Common myeloid progenitor, CD34-positive (primary cell): ENCODE measurements around the gene TPPP.

Experiments used
- CTCF ChIA-PET: fragments of 350-600 bp; sonication (Branson Sonifier 250); formaldehyde crosslinking; loops from one replicate; lab custom pipeline; 2021; ENCODE audit warnings: antibody characterized with exemption; lab: Charles Lee
- POLR2A ChIA-PET: fragments of 350-600 bp; sonication (Branson Sonifier 250); formaldehyde crosslinking; loops from one replicate; lab custom pipeline; 2021; ENCODE audit warnings: antibody characterized with exemption; lab: Charles Lee
- DNase-seq, 3 donors: peaks; one replicate each; pipeline versions ENCODE4 v3.0.0 to v3.0.0-alpha.2; 2013
- H3K27ac ChIP-seq, 2 experiments: 1 replicate in 1 of 2; 2 replicates in 1 of 2; pipeline ENCODE4 v1.7.0; 2013; ENCODE audit warnings: inconsistent platforms in 2 of 2, low read length in 2 of 2, mild to moderate bottlenecking in 2 of 2, low read depth in 1 of 2, moderate library complexity in 1 of 2; ENCODE audit not compliant: severe bottlenecking in 2 of 2, insufficient read depth in 1 of 2, poor library complexity in 1 of 2
- H3K27me3 ChIP-seq, 5 experiments: replicated peaks in 2 of 5; 1 replicate in 3 of 5; 2 replicates in 2 of 5; pipeline versions ENCODE4 v1.6.1 to v1.7.0; 2013; ENCODE audit warnings: low read length in 4 of 5, mild to moderate bottlenecking in 2 of 5, moderate library complexity in 2 of 5, inconsistent platforms in 1 of 5; ENCODE audit not compliant: insufficient read depth in 5 of 5, control insufficient read depth in 4 of 5
- H3K36me3 ChIP-seq, 4 experiments: 1 replicate in 2 of 4; 2 replicates in 2 of 4; pipeline versions ENCODE4 v1.6.1 to v1.7.0; 2013; ENCODE audit warnings: low read length in 3 of 4, control low read depth in 1 of 4, mild to moderate bottlenecking in 1 of 4; ENCODE audit not compliant: control insufficient read depth in 4 of 4, insufficient read depth in 4 of 4
- H3K4me1 ChIP-seq, 4 experiments: 1 replicate in 3 of 4; 2 replicates in 1 of 4; pipeline versions ENCODE4 v1.6.1 to v1.7.1; 2013; ENCODE audit warnings: low read length in 3 of 4, mild to moderate bottlenecking in 3 of 4, control low read depth in 1 of 4, inconsistent platforms in 1 of 4, moderate library complexity in 1 of 4; ENCODE audit not compliant: control insufficient read depth in 4 of 4, insufficient read depth in 4 of 4; ENCODE audit errors: control extremely low read depth in 1 of 4
- H3K4me3 ChIP-seq, 7 experiments: 1 replicate in 4 of 7; 2 replicates in 3 of 7; pipeline versions ENCODE4 v1.5.1 to v1.7.0; 2013; ENCODE audit warnings: mild to moderate bottlenecking in 7 of 7, low read length in 6 of 7, moderate library complexity in 6 of 7, inconsistent platforms in 2 of 7, low read depth in 2 of 7, control low read depth in 1 of 7; ENCODE audit not compliant: insufficient read depth in 4 of 7, control insufficient read depth in 1 of 7; ENCODE audit errors: extremely low read depth in 1 of 7
- H3K9me3 ChIP-seq, 5 experiments: 1 replicate in 4 of 5; 2 replicates in 1 of 5; pipeline versions ENCODE4 v1.6.1 to v1.7.1; 2013; ENCODE audit warnings: low read length in 4 of 5, mild to moderate bottlenecking in 2 of 5, inconsistent platforms in 1 of 5, low read depth in 1 of 5, moderate library complexity in 1 of 5; ENCODE audit not compliant: control insufficient read depth in 4 of 5, insufficient read depth in 2 of 5; ENCODE audit errors: control extremely low read depth in 1 of 5
- WGBS: methylation state at CpG from one replicate; pipeline ENCODE4 v1.1.5; 2013; ENCODE audit not compliant: insufficient coverage; 5-methylcytosine and 5-hydroxymethylcytosine counted together

The TPPP gene

GRCh38 chr5:672329-673160, 20.6 kb downstream of the TPPP start:
- Histone ChIP-seq H3K27ac (peak overlapping the region; percentile 71 to 88), H3K4me3 (peak overlapping the region in 3 of 7 experiments; percentile 24 to 37 (median 34)), H3K36me3 (peaks cover 0 to 5% (median 0%) of the 10 kb centered on the region in 4 experiments), H3K9me3 (no peaks in the 10 kb centered on the region), H3K27me3 (peaks cover 0 to 61% (median 5%) of the 10 kb centered on the region in 5 experiments), H3K4me1 (peaks cover 0 to 32% (median 24%) of the 10 kb centered on the region in 4 experiments)
- POLR2A ChIA-PET, result interaction anchor here (1.3 to 1.4 kb wide), 2 partner anchors 86 to 220 kb away, joined by 3 to 6 read pairs; partner anchors contain the start of genes BRD9 and TRIP13
- WGBS, result 20% methylated on average over 19 of the region's 27 CpGs
- peak; percentile 97 to 99 (median 99) for DNase-seq
- CTCF ChIA-PET, result interaction anchor here (1.0 to 7.1 kb wide), 6 partner anchors 17 to 232 kb away, joined by 3 to 117 read pairs (median 4); partner anchors contain the start of genes BRD9 and TRIP13

- WGBS, result 41% methylated on average over 25 of the region's 27 CpGs
- H3K36me3 ChIP-seq, result peaks cover 0 to 9% (median 5%) of the 10 kb centered on the region in 4 experiments
- peak overlapping the region in 1 of 7 experiments; percentile 37 for H3K4me3 ChIP-seq
- peak overlapping the region; percentile 70 to 88 for H3K27ac ChIP-seq
- DNase-seq, result peak; percentile 68 to 78 (median 77)
- no peaks in the 10 kb centered on the region for H3K9me3 ChIP-seq
- peaks cover 0 to 53% (median 5%) of the 10 kb centered on the region in 5 experiments for H3K27me3 ChIP-seq
- CTCF ChIA-PET, result interaction anchor here (0.6 to 7.1 kb wide), 7 partner anchors 17 to 252 kb away, joined by 3 to 117 read pairs (median 3); partner anchors contain the start of genes BRD9 and TRIP13
- POLR2A ChIA-PET, result interaction anchor here (1.3 to 1.4 kb wide), 2 partner anchors 87 to 221 kb away, joined by 3 to 6 read pairs; partner anchors contain the start of genes BRD9 and TRIP13
- H3K4me1 ChIP-seq, result peaks cover 0 to 32% (median 24%) of the 10 kb centered on the region in 4 experiments
These were observed 21.5 kb downstream of the TPPP start for GRCh38 chr5:671459-672328.

GRCh38 chr5:670396-671270, 22.5 kb downstream of the TPPP start:
- ChIA-PET CTCF (interaction anchor here (0.7 to 7.1 kb wide), 9 partner anchors 14 to 253 kb away, joined by 3 to 117 read pairs (median 4); partner anchors contain the start of genes BRD9 and TRIP13), POLR2A (no interaction called here)
- Histone ChIP-seq H3K36me3 (peaks cover 0 to 14% (median 8%) of the 10 kb centered on the region in 4 experiments), H3K4me3 (no peak overlapping the region), H3K4me1 (peaks cover 0 to 32% (median 24%) of the 10 kb centered on the region in 4 experiments), H3K27ac (no peak overlapping the region), H3K27me3 (peaks cover 0 to 43% (median 3%) of the 10 kb centered on the region in 5 experiments), H3K9me3 (no peaks in the 10 kb centered on the region)
- DNase-seq, result no peak
- WGBS, result 72% methylated on average over 32 of the region's 33 CpGs

- WGBS, result 87% methylated on average over 19 of the region's 22 CpGs
- POLR2A ChIA-PET, result no interaction called here
These were observed 23.2 kb downstream of the TPPP start for GRCh38 chr5:669842-670395.

GRCh38 chr5:669111-669841, 23.9 kb downstream of the TPPP start:
- no peaks in the 10 kb centered on the region for H3K9me3 ChIP-seq
- ChIA-PET POLR2A (no interaction called here), CTCF (interaction anchor here (0.8 to 7.1 kb wide), 7 partner anchors 12 to 241 kb away, joined by 3 to 117 read pairs (median 3); partner anchors contain the start of genes BRD9 and TRIP13)
- DNase-seq, result peak in 1 of 3 donors; percentile 28
- H3K4me1 ChIP-seq, result peaks cover 0 to 29% (median 23%) of the 10 kb centered on the region in 4 experiments
- no peak overlapping the region for H3K4me3 ChIP-seq
- no peak overlapping the region for H3K27ac ChIP-seq
- WGBS, result 72% methylated on average over 33 of the region's 40 CpGs
- H3K27me3 ChIP-seq, result peaks cover 0 to 29% (median 3%) of the 10 kb centered on the region in 5 experiments
- peaks cover 3 to 24% (median 11%) of the 10 kb centered on the region in 4 experiments for H3K36me3 ChIP-seq

More at GRCh38 chr5:669842-670395, 23.2 kb downstream of the TPPP start:
- Histone ChIP-seq H3K9me3 (no peaks in the 10 kb centered on the region), H3K4me1 (peaks cover 0 to 32% (median 24%) of the 10 kb centered on the region in 4 experiments), H3K36me3 (peaks cover 3 to 17% (median 9%) of the 10 kb centered on the region in 4 experiments), H3K4me3 (no peak overlapping the region), H3K27ac (no peak overlapping the region), H3K27me3 (peaks cover 0 to 36% (median 3%) of the 10 kb centered on the region in 5 experiments)
- CTCF ChIA-PET, result interaction anchor here (0.7 to 7.1 kb wide), 8 partner anchors 13 to 254 kb away, joined by 3 to 117 read pairs (median 4); partner anchors contain the start of genes BRD9 and TRIP13
- DNase-seq, result no peak
